DOHH2 (cell line): ENCODE measurements around the gene PUM2.

Experiments
- H3F3A ChIP-seq: fragments of 200-600 bp; sonication (generic), shearing (Covaris generic); 2 replicates; pipeline ENCODE4 v1.6.0; 2016; ENCODE audit warnings: antibody characterized with exemption, mild to moderate bottlenecking; ENCODE audit not compliant: control insufficient read depth, insufficient read depth
- H3K27ac ChIP-seq: fragments of 200-600 bp; sonication (generic); 2 replicates; pipeline ENCODE4 v1.5.1; 2014; ENCODE audit warnings: low read depth, mild to moderate bottlenecking, low read length, moderate library complexity
- H3K27me3 ChIP-seq: fragments of 200-600 bp; sonication (generic); 2 replicates; pipeline ENCODE4 v1.6.1; 2014; ENCODE audit warnings: mild to moderate bottlenecking, low read length, mixed read lengths; ENCODE audit not compliant: control insufficient read depth
- H3K36me3 ChIP-seq: fragments of 200-600 bp; sonication (generic); 2 replicates; pipeline ENCODE4 v1.6.1; 2014; ENCODE audit warnings: mild to moderate bottlenecking, low read length, moderate library complexity, mixed read lengths; ENCODE audit not compliant: control insufficient read depth
- H3K4me1 ChIP-seq: fragments of 200-600 bp; sonication (generic); 2 replicates; pipeline ENCODE4 v1.6.1; 2014; ENCODE audit warnings: mild to moderate bottlenecking, low read length, mixed read lengths; ENCODE audit not compliant: control insufficient read depth
- H3K4me2 ChIP-seq: fragments of 200-600 bp; sonication (generic); 2 replicates; pipeline ENCODE4 v1.6.0; 2014; ENCODE audit warnings: mild to moderate bottlenecking, low read length, moderate library complexity
- H3K4me3 ChIP-seq: fragments of 200-600 bp; sonication (generic); 2 replicates; pipeline ENCODE4 v1.5.1; 2014; ENCODE audit warnings: mild to moderate bottlenecking, low read length, mixed read lengths
- H3K79me2 ChIP-seq: fragments of 200-600 bp; sonication (generic); 2 replicates; pipeline ENCODE4 v1.6.1; 2014; ENCODE audit warnings: mild to moderate bottlenecking, low read length, mixed read lengths; ENCODE audit not compliant: control insufficient read depth
- H3K9me2 ChIP-seq: fragments of 200-600 bp; sonication (generic); replicated peaks from 2 replicates; pipeline ENCODE4 v1.6.1; 2014; ENCODE audit warnings: mild to moderate bottlenecking, low read length, mixed read lengths; ENCODE audit not compliant: control insufficient read depth
- H3K9me3 ChIP-seq: fragments of 200-600 bp; sonication (generic); 2 replicates; pipeline ENCODE4 v1.6.1; 2014; ENCODE audit warnings: antibody characterized with exemption, low read length, mixed read lengths; ENCODE audit not compliant: control insufficient read depth, insufficient read depth
- H4K20me1 ChIP-seq: fragments of 200-600 bp; sonication (generic); 2 replicates; pipeline ENCODE4 v1.6.0; 2014; ENCODE audit warnings: low read depth, mild to moderate bottlenecking, antibody characterized with exemption, low read length, moderate library complexity; ENCODE audit not compliant: control insufficient read depth, insufficient read depth
- CTCF ChIP-seq: fragments of 200-600 bp; sonication (generic); IDR thresholded peaks from one replicate; pipeline ENCODE4 v1.5.1; 2014; ENCODE audit warnings: antibody characterized with exemption, mild to moderate bottlenecking, low read depth, low read length; ENCODE audit not compliant: poor library complexity, severe bottlenecking
- EZH2phosphoT487 ChIP-seq: fragments of 200-600 bp; sonication (generic); IDR thresholded peaks from 2 replicates; pipeline ENCODE4 v1.6.1; 2017; ENCODE audit warnings: borderline replicate concordance, mild to moderate bottlenecking, antibody characterized with exemption, low read length, moderate library complexity, mixed read lengths

The PUM2 gene

DNA sequence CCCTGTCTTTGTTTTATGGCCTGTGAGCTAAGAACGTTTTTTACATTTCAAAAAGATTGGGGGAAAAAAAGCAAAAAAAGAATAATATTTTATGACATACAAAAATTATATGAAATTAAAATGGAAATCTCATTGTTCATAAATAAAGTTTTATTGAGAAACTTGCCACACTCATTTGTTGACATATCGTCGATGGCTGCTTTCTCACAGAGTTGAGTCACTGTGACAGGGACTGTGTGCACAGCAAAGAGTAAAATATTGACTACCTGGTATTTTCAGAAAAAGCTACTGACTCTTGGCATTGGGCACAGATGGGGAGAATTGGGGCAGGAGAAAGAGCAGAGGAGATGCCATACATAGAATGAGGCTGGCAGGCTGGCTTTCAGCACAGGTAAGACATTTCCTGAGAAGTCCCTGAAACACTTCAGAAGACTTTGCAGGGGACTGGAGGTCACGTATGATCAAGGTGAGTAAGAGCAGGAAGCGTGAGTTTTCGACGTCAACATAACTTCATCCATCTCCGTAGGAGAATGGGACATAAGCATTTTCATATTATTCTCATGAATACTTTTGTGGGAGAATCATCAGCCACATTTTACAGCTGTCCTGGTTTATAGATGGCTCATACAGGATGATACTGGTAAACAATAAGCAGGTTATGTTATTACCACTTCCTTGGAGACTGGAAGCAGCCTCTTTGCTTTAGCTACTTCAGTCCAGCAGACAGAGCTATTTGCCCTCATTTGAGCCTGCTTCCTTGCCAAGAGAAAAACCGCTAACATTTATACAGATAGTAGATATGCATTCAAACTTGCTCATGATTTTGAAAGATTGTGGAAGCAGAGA, 32.5 kb upstream of the PUM2 start:
- H3K79me2 ChIP-seq: no peaks in the 10 kb centered on the region
- H3K4me2 ChIP-seq: no peak overlapping the region
- no peak overlapping the region for H3K4me3 ChIP-seq
- H3K9me3 ChIP-seq: no peaks in the 10 kb centered on the region
- TF ChIP-seq EZH2phosphoT487: no peak
- no peak for TF ChIP-seq CTCF
- H3K27me3 ChIP-seq: peaks cover 5% of the 10 kb centered on the region; the same call in 1 of the 2 replicates
- H4K20me1 ChIP-seq: no peaks in the 10 kb centered on the region
- no peaks in the 10 kb centered on the region for H3K9me2 ChIP-seq
- no peaks in the 10 kb centered on the region for H3K4me1 ChIP-seq
- H3K27ac ChIP-seq: no peak overlapping the region
- no peaks in the 10 kb centered on the region for H3F3A ChIP-seq
- H3K36me3 ChIP-seq: no peaks in the 10 kb centered on the region

- Histone ChIP-seq H3K27ac (no peak overlapping the region), H3F3A (no peaks in the 10 kb centered on the region), H3K9me3 (no peaks in the 10 kb centered on the region), H4K20me1 (no peaks in the 10 kb centered on the region), H3K36me3 (no peaks in the 10 kb centered on the region), H3K4me3 (no peak overlapping the region), H3K79me2 (no peaks in the 10 kb centered on the region), H3K4me2 (no peak overlapping the region), H3K27me3 (peaks cover 7% of the 10 kb centered on the region; the same call in 1 of the 2 replicates), H3K9me2 (no peaks in the 10 kb centered on the region), H3K4me1 (no peaks in the 10 kb centered on the region)
- TF ChIP-seq EZH2phosphoT487: no peak
- TF ChIP-seq CTCF: no peak
Observed at GRCh38 chr2:20381457-20381856, 30.8 kb upstream of the PUM2 start.

DNA sequence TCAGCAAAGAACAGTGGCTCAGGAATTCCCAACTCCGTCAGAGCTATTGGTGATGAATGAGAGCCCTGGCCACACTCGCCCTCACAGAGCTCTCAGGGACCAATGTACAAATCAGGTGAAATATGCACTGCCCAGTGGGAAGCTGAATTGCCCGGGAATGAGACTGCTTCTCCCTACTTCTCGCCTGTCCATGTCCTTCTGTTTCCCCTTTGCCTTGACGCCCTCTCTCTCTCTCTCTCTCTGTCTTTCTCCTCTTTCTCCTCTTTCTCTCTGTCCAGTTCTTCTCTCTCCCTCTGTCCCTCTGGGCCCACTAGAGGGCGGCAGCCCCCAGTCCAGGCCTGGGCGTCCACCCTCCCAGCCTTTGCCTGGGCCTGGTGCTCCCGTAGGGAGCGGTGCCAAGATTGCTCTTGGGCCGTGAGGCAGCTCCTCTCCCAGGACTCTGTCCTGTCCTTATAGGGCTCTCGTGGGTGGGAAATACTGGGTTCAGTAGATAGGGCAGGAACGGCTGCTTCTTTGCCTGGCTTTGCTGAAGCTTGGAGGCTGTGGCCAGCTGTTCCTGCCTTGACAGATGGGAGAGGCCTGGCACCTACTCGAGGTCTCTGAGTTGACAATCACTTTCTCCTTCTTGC, 28.4 kb upstream of the PUM2 start:
- no peak overlapping the region for H3K4me3 ChIP-seq
- no peaks in the 10 kb centered on the region for H3K4me1 ChIP-seq
- H3K9me2 ChIP-seq: no peaks in the 10 kb centered on the region
- H3F3A ChIP-seq: no peaks in the 10 kb centered on the region
- H4K20me1 ChIP-seq: no peaks in the 10 kb centered on the region
- peak; percentile 48 for TF ChIP-seq CTCF
- no peak for TF ChIP-seq EZH2phosphoT487
- H3K36me3 ChIP-seq: no peaks in the 10 kb centered on the region
- H3K27me3 ChIP-seq: peaks cover 7% of the 10 kb centered on the region; the same call in 1 of the 2 replicates
- no peaks in the 10 kb centered on the region for H3K79me2 ChIP-seq
- H3K9me3 ChIP-seq: no peaks in the 10 kb centered on the region
- H3K27ac ChIP-seq: no peak overlapping the region
- no peak overlapping the region for H3K4me2 ChIP-seq
